LNCaP clone FGC (cell line): ENCODE results near the gene DSN1.

ENCODE experiments used
- DNase-seq: peaks from one replicate; pipeline ENCODE4 v3.0.0-alpha.2; 2011; ENCODE audit warnings: low read depth
- H3K4me3 ChIP-seq: 2 replicates; pipeline ENCODE4 v1.5.1; 2011; ENCODE audit warnings: mild to moderate bottlenecking, low read depth, low read length, control low read depth
- TF ChIP-seq, protein P1 (sequence below): IDR thresholded peaks from 2 replicates; pipeline ENCODE4 v1.5.1; 2012; ENCODE audit warnings: mild to moderate bottlenecking; ENCODE audit not compliant: control insufficient read depth, insufficient read depth; ENCODE audit errors: extremely low read depth

DSN1 gene

DNA sequence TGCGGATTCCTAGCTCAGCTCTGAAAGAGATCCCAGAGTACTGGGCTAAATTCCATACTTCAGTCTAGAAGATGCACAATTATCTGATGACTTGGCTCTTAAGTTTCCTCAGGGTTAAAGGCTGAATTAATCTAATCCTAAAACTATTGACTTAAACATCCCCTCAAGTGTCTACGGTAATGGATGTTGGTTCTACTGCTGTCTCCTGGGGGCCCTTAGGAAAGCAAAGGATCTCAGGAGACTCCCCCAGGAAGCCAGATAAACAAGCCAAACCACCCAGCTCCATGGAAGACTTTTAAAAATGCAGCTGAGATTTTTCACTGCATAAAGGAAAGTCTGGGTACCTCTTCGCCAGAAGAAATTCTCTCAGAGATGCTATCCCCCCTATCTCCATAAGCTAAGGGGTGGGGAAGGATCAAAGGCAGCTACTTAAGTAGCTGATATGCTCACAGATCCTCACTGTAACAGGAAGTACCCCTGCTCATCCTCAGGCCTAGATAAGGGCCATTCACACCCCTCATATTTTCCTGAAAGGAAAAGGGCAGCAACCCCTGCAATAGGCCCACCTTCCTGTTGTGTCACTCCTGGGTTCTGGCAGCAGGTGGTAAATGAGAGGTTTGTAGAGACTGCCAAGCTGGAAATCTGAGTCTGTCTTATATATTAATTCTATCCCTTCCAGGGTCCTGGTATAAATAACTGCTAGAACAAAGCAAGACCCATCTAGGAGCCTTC, 36.9 kb downstream of the DSN1 start:
- TF ChIP-seq, protein P1, sequence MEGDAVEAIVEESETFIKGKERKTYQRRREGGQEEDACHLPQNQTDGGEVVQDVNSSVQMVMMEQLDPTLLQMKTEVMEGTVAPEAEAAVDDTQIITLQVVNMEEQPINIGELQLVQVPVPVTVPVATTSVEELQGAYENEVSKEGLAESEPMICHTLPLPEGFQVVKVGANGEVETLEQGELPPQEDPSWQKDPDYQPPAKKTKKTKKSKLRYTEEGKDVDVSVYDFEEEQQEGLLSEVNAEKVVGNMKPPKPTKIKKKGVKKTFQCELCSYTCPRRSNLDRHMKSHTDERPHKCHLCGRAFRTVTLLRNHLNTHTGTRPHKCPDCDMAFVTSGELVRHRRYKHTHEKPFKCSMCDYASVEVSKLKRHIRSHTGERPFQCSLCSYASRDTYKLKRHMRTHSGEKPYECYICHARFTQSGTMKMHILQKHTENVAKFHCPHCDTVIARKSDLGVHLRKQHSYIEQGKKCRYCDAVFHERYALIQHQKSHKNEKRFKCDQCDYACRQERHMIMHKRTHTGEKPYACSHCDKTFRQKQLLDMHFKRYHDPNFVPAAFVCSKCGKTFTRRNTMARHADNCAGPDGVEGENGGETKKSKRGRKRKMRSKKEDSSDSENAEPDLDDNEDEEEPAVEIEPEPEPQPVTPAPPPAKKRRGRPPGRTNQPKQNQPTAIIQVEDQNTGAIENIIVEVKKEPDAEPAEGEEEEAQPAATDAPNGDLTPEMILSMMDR, result no peak
- H3K4me3 ChIP-seq, result no peak overlapping the region
- no peak for DNase-seq

DNA sequence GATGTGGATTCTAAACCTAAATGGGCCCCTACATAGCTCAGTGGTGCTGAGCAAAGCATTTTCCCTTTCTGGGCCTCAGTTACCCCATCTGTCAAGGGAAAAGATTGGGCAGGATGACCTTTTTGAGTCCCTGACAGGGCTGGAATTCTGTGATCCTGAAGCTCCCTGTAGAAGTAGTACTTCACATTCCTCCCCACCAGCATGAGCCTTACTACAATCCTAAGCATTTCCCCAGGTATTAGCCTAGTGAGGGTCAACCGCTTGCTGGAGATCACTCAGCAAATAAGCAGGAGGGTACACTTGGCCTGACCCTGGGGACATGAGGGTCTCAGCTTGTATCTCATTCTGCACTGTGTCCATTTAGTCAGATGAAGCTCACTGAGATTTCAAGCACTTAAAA, 41.1 kb downstream of the DSN1 start:
- H3K4me3 ChIP-seq, result no peak overlapping the region
- no peak for DNase-seq
- TF ChIP-seq, protein P1, result no peak

DNA sequence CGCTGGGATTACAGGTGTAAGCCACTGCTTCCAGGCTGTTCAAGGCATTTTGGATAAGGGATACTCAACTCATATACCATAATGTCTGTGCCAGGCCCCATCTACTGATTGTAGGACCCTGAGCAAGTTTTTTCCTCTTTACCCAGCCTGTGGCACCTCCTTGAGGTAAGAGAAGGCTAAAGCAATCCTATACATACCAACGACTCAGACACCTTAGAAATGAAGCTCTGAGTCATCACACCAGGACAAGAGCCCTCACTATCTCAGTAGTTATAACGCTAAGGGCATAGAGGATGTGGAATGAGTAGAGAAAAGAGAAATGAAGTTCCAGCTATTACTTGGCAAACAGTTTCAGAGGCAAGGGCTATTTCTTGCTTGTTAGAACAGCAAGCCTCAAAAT, 44.6 kb downstream of the DSN1 start:
- no peak for DNase-seq
- no peak overlapping the region for H3K4me3 ChIP-seq
- TF ChIP-seq, protein P1, result no peak

DNA sequence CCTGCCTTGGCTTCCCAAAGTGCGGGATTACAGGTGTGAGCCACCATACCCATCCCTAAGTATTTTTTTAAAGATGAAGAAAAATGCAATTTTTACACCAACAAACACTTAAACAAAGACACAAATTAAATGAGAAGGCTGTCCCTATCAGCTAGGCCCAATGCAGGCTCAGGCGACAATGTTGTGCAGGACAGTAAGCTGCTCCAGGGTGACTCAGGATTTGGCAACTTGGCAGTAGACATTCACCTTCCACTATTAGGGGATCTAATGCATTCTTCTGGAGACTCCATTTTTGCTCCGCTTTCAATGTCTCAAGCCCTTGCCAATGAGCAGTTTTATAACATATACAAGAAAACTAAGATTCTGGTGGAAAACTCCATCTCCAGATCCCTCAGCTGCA, 47.4 kb downstream of the DSN1 start:
- no peak for DNase-seq
- TF ChIP-seq, protein P1, result no peak

DNA sequence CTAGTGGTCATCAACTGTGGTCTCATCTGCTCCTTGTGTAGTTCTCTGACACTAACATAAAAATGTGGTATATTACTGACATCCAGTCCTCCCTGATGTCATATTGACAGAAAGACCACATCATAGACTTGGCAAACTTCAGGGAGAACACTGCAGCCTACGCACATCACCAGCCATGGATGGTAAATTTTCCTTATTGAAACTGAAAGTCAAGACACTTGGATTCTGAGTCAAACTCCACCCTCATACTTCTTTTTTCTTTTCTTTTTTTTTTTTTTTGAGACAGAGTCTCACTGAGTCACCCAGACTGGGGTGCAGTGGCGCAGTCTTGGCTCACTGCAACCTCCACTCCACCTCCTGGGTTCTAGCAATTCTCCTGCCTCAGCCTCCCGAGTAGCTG, 53.1 kb downstream of the DSN1 start:
- TF ChIP-seq, protein P1, result no peak

More for the DNA sequence above, 47.4 kb downstream of the DSN1 start:
- H3K4me3 ChIP-seq, result no peak overlapping the region

DNA sequence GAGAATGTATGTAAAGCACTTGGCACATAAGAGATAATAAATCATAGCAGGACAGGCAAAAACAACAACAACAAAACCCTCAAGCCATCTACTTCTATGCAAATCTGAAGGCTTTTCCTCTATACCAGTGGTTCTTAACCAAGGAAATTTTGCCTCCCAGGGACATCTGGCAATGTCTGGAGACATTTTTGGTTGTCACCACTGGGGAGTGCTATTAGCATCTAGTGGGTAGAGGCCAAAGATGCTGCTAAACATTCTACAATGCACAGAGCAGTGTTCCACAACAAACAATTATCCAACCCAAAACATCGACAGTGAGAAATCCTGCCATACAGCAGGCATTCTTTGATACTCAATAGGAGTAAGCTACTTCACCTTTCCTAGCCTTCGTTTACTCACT, 55.9 kb downstream of the DSN1 start:
- TF ChIP-seq, protein P1, result 0 out of 2 replicates have a peak, but pooled peaks have one; percentile 10
- H3K4me3 ChIP-seq, result no peak overlapping the region
- no peak for DNase-seq

More for the DNA sequence above, 53.1 kb downstream of the DSN1 start:
- DNase-seq, result no peak
- no peak overlapping the region for H3K4me3 ChIP-seq

DNA sequence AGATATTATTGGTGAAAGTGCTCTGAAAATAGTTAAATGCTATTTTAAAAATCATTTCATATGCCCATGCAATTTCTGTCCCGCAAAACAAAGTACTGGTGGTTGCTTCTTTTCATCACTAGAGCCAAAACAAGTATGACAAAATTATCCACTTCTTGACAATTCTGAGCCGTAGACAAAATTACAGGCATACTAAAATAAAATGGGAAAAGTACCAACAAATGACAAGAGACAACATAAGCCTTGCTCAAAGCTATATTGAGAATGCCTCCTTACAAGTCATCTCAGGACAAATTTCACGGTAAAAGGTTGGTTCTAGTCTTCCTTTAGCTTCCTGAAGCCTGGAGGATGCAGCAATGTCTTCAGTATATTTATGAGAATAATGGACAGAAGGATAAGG, 56.5 kb downstream of the DSN1 start:
- H3K4me3 ChIP-seq, result no peak overlapping the region
- TF ChIP-seq, protein P1, result no peak
- no peak for DNase-seq
